GM18907 (cell line): ENCODE measurements around the gene SLC37A1.

Source experiments
- ATAC-seq: cut with Tn5 transposase; IDR thresholded peaks from one replicate; pipeline ENCODE4 v1.9.1; 2021; ENCODE audit warnings: mild to moderate bottlenecking, moderate library complexity; ENCODE audit not compliant: unreplicated experiment

The SLC37A1 gene

GRCh38 chr21:42478504-42478903 lies 35.1 kb upstream of the SLC37A1 start:
- ATAC-seq = peak; percentile 50

GRCh38 chr21:42479582-42479981 lies 34.1 kb upstream of the SLC37A1 start:
- no peak for ATAC-seq

GRCh38 chr21:42480736-42481135 lies 32.9 kb upstream of the SLC37A1 start:
- no peak for ATAC-seq

- ATAC-seq = no peak
These were observed 32.5 kb upstream of the SLC37A1 start for GRCh38 chr21:42481169-42481568.

- ATAC-seq = no peak
These were observed 28.7 kb upstream of the SLC37A1 start for GRCh38 chr21:42484966-42485365.

GRCh38 chr21:42486072-42486471 lies 27.6 kb upstream of the SLC37A1 start:
- no peak for ATAC-seq

- ATAC-seq = no peak
These were observed 27.1 kb upstream of the SLC37A1 start for GRCh38 chr21:42486531-42486930.

GRCh38 chr21:42489006-42489563 lies 24.6 kb upstream of the SLC37A1 start:
- no peak for ATAC-seq

GRCh38 chr21:42489991-42490390 lies 23.7 kb upstream of the SLC37A1 start:
- no peak for ATAC-seq

GRCh38 chr21:42490720-42491119 lies 22.9 kb upstream of the SLC37A1 start:
- no peak for ATAC-seq

GRCh38 chr21:42491328-42491727 lies 22.3 kb upstream of the SLC37A1 start:
- no peak for ATAC-seq

- no peak for ATAC-seq
These were observed 21.5 kb upstream of the SLC37A1 start for GRCh38 chr21:42492201-42492600.

- no peak for ATAC-seq
These were observed 20.3 kb upstream of the SLC37A1 start for GRCh38 chr21:42493109-42494060.

- no peak for ATAC-seq
These were observed 18.6 kb upstream of the SLC37A1 start for GRCh38 chr21:42495027-42495426.

GRCh38 chr21:42495765-42496119 lies 17.9 kb upstream of the SLC37A1 start:
- no peak for ATAC-seq

GRCh38 chr21:42496120-42496838 lies 17.4 kb upstream of the SLC37A1 start, which contains the start of gene RSPH1:
Gene RSPH1 (minus strand): TSS chr21:42496224. CDS start chr21:42496186, 38 bp downstream.
- ATAC-seq = peak; percentile 98

GRCh38 chr21:42496839-42497202 lies 16.8 kb upstream of the SLC37A1 start:
- no peak for ATAC-seq

- ATAC-seq = no peak
These were observed 15.6 kb upstream of the SLC37A1 start for GRCh38 chr21:42498012-42498411.

- ATAC-seq = no peak
These were observed 14.1 kb upstream of the SLC37A1 start for GRCh38 chr21:42499444-42500112.

- ATAC-seq = no peak
These were observed 13.4 kb upstream of the SLC37A1 start for GRCh38 chr21:42500225-42500624.

- ATAC-seq = no peak
These were observed 12.9 kb upstream of the SLC37A1 start for GRCh38 chr21:42500736-42501135.
